Measurements from ENCODE around the gene BTNL2.
A peak's percentile ranks its signal among the peaks of the same experiment; 100 is the strongest.
"Not testable (repeated sequence)": the region's sequence is repeated elsewhere in the genome, so short reads cannot be mapped to it uniquely, and the experiment has no call there.

Gene BTNL2

GRCh38 chr6:32442243-32442667 lies 35.3 kb upstream of the BTNL2 start:
- no peak for TF ChIP-seq CTCF (IDR thresholded peaks at IDR 0.05; ENCODE audit: low read length, missing control alignments)
- no peak for DNase-seq (ENCODE audit: low read depth)
- no peak overlapping the region for H3K4me3 ChIP-seq (replicated peaks; ENCODE audit: low read depth, low read length)

- DNase-seq (ENCODE audit: low read depth): peak; percentile 66
- no peak within 1 kb of the TSS for H3K4me3 ChIP-seq (replicated peaks; ENCODE audit: low read depth, low read length)
- no peak for TF ChIP-seq CTCF (IDR thresholded peaks at IDR 0.05; ENCODE audit: low read length, missing control alignments)
Observed at GRCh38 chr6:32439602-32440214, 32.7 kb upstream of the BTNL2 start, which contains the start of gene HLA-DRA. TSS of gene HLA-DRA (plus strand) at chr6:32439887. CDS start at chr6:32439951, 64 bp downstream.

- no peak for TF ChIP-seq CTCF (IDR thresholded peaks at IDR 0.05; ENCODE audit: low read length, missing control alignments)
- H3K4me3 ChIP-seq (replicated peaks; ENCODE audit: low read depth, low read length): no peak overlapping the region
- no peak for DNase-seq (ENCODE audit: low read depth)
Observed at GRCh38 chr6:32439139-32439538, 32.2 kb upstream of the BTNL2 start.

- H3K4me3 ChIP-seq (replicated peaks; ENCODE audit: low read depth, low read length): no peak overlapping the region
- no peak for TF ChIP-seq CTCF (IDR thresholded peaks at IDR 0.05; ENCODE audit: low read length, missing control alignments)
- peak; percentile 31 for DNase-seq (ENCODE audit: low read depth)
Observed at GRCh38 chr6:32436995-32437836, 30.2 kb upstream of the BTNL2 start.

GRCh38 chr6:32436186-32436585 lies 29.2 kb upstream of the BTNL2 start:
- H3K4me3 ChIP-seq (replicated peaks; ENCODE audit: low read depth, low read length): no peak overlapping the region
- DNase-seq (ENCODE audit: low read depth): no peak
- no peak for TF ChIP-seq CTCF (IDR thresholded peaks at IDR 0.05; ENCODE audit: low read length, missing control alignments)

- not testable (repeated sequence) for H3K4me3 ChIP-seq (replicated peaks; ENCODE audit: low read depth, low read length); DNase-seq (ENCODE audit: low read depth)
Observed at GRCh38 chr6:32433950-32434349, 27.0 kb upstream of the BTNL2 start.

GRCh38 chr6:32432050-32432450 lies 25.1 kb upstream of the BTNL2 start:
- TF ChIP-seq CTCF (IDR thresholded peaks at IDR 0.05; ENCODE audit: low read length, missing control alignments): peak; percentile 37
- H3K4me3 ChIP-seq (replicated peaks; ENCODE audit: low read depth, low read length): no peak overlapping the region
- DNase-seq (ENCODE audit: low read depth): peak; percentile 55
